ENCODE data around the gene NUP93.

DNA sequence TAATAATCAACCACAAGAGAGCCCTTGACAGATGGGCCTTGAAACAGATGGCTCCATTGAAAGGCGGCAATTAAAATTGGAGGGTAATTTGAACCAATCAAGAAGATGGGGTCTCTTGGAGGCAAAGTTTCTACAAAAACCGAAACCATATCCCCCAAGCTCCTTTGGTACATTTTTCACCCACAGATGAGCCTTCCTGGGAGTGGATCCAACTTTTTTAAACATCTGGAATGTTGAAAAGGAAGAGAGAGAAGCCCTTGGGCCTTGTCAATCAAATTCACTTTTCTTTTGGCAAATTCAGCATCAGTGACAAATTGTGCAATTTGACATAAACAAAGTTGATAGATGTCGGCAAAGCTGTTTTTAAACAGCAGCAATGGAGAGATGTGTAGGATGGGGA lies 13.2 kb upstream of the NUP93 start:
- TF ChIP-seq POLR2AphosphoS5 (IDR thresholded peaks at IDR 0.05; ENCODE audit: low read depth, low read length) = no peak
- no peak for TF ChIP-seq EZH2phosphoT487 (IDR thresholded peaks at IDR 0.05; ENCODE audit: borderline replicate concordance, low read depth)
- TF ChIP-seq, protein P1, sequence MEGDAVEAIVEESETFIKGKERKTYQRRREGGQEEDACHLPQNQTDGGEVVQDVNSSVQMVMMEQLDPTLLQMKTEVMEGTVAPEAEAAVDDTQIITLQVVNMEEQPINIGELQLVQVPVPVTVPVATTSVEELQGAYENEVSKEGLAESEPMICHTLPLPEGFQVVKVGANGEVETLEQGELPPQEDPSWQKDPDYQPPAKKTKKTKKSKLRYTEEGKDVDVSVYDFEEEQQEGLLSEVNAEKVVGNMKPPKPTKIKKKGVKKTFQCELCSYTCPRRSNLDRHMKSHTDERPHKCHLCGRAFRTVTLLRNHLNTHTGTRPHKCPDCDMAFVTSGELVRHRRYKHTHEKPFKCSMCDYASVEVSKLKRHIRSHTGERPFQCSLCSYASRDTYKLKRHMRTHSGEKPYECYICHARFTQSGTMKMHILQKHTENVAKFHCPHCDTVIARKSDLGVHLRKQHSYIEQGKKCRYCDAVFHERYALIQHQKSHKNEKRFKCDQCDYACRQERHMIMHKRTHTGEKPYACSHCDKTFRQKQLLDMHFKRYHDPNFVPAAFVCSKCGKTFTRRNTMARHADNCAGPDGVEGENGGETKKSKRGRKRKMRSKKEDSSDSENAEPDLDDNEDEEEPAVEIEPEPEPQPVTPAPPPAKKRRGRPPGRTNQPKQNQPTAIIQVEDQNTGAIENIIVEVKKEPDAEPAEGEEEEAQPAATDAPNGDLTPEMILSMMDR (IDR thresholded peaks at IDR 0.05) = no peak
- TF ChIP-seq CHD2 (IDR thresholded peaks at IDR 0.05; ENCODE audit: low read length, partially characterized antibody) = no peak
- no peak for TF ChIP-seq RAD21 (IDR thresholded peaks at IDR 0.05; ENCODE audit: low read length)
- no peak for TF ChIP-seq GABPA (IDR thresholded peaks at IDR 0.05; ENCODE audit: low read depth)
- no peak for TF ChIP-seq MXI1 (IDR thresholded peaks at IDR 0.05; ENCODE audit: low read depth, low read length)
